Measurements from ENCODE around the gene ATP5F1B. TPM values are rescaled to one million over a fixed set of nuclear protein-coding genes. Genes with fewer than 3 reads are reported as not detected.

Gene ATP5F1B
- polyA plus RNA-seq, 2 donors = 222 to 636 TPM

DNA sequence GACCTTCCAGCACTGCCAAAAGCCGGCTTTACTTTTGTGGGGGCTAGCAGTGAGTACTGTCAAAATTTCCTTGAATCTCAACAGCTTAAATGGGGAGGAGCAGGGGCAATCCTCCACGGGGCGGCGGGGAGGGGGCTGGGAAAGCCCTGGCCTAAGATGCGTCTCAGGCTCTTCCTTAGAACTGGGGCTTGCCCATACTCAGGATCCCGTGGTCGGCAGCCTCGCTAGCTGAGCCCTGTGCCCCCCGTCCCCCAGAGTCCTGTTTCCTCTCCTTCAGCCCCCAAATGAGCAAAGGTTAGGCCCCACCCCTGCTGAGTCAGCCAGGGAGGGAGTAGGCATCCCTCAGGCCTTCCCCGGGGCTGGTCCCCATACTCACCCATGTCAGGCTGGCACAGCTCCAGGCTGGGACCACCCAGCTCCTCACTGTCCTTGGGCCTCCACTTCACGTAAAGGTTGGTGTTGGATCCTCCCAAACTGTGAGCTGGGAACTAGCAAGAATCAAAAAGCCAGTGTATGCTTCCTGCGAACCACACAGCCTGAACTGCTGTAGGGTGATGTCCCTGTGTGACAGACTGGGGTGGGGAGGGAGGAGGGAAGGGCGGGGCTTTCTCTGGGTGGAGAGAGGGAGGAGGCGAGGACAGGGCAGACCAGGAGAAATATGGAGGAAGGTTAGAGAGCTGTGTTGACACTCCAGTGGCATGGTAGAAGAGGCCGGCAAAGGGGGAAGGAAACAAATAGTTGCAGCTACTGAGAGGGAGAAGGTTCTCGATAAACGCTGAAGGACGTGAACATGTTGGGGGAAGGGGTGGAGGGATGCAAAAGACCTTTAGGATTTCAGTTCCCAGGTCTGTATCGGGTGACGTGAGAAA lies 9.7 kb downstream of the ATP5F1B start:
- Histone ChIP-seq H3K36me3 (ENCODE audit: control insufficient read depth in 2 of 2, insufficient read depth in 2 of 2, low read length in 1 of 2) (peaks cover 6 to 10% of the 10 kb centered on the region in 2 donors), H3K4me1 (ENCODE audit: control insufficient read depth in 2 of 2, insufficient read depth in 2 of 2, low read length in 1 of 2) (peaks cover 0 to 12% of the 10 kb centered on the region in 2 donors), H3K4me3 (ENCODE audit: low read depth in 1 of 2, low read length in 2 of 2) (peak overlapping the region; percentile 76 to 83), H3K27ac (ENCODE audit: low read depth in 2 of 2, low read length in 1 of 2) (peak overlapping the region; percentile 97 to 100), H3K9me3 (ENCODE audit: control insufficient read depth in 2 of 2, insufficient read depth in 1 of 2, low read depth in 1 of 2, low read length in 1 of 2) (no peaks in the 10 kb centered on the region), H3K27me3 (ENCODE audit: control insufficient read depth in 1 of 2, insufficient read depth in 2 of 2, low read length in 2 of 2) (no peaks in the 10 kb centered on the region)
- WGBS, 2 donors = 0 to 1% methylated on average over 20 of the region's 20 CpGs

DNA sequence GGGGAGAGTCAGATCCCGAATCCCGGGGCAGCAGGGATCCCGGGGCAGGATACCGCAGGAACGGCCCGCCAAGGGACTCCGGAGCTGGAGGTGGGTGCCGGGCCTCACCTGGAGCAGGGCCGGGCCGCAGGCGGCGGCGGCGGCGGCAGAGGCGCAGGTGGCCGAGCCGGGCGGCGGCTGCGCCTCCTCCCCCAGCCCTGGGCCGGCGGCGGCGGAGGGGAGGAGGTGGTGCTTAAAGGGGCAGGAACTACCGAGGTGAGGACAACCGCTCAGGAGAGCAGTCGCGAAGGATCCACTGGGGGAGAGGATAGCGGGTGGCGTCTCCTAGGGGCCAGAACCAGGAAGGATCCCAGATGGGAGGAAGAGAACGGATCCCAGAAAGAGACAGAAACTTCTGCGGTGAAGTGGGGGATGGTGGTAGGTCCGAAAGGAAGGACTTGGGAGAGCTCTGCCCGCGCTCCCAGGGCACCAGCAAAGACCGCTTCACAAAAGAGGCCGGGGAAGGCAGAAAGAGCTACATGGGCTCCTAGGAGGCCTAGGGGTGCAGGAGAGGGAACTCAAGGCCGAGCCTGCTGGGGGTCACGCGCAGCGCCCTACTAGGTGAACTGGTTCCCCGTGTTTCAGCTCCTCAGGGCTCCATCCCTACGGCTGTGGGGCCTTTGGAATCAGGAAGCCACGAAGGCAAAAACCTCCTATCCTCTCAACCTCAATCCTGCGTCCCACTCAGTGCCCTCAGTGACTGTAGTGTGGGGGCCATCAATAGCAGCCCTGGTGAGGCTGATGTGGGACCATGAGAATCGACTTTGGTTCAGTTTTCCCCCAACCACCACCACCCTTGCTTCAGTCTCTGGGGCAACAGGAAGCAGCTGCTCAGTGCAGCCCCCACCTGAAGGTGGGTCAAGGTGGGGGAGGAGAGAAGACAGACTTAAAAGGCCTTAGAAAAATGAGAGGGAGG lies 10.7 kb downstream of the ATP5F1B start:
- peaks cover 2 to 17% of the 10 kb centered on the region in 2 donors for H3K4me1 ChIP-seq (ENCODE audit: control insufficient read depth in 2 of 2, insufficient read depth in 2 of 2, low read length in 1 of 2)
- H3K36me3 ChIP-seq (ENCODE audit: control insufficient read depth in 2 of 2, insufficient read depth in 2 of 2, low read length in 1 of 2) = peaks cover 6 to 10% of the 10 kb centered on the region in 2 donors
- H3K27me3 ChIP-seq (ENCODE audit: control insufficient read depth in 1 of 2, insufficient read depth in 2 of 2, low read length in 2 of 2) = no peaks in the 10 kb centered on the region
- 1% methylated on average over 41 to 47 of the region's 47 CpGs for WGBS, 2 donors
- peak overlapping the region; percentile 97 to 100 for H3K27ac ChIP-seq (ENCODE audit: low read depth in 2 of 2, low read length in 1 of 2)
- no peaks in the 10 kb centered on the region for H3K9me3 ChIP-seq (ENCODE audit: control insufficient read depth in 2 of 2, insufficient read depth in 1 of 2, low read depth in 1 of 2, low read length in 1 of 2)
- peak overlapping the region; percentile 76 to 83 for H3K4me3 ChIP-seq (ENCODE audit: low read depth in 1 of 2, low read length in 2 of 2)

DNA sequence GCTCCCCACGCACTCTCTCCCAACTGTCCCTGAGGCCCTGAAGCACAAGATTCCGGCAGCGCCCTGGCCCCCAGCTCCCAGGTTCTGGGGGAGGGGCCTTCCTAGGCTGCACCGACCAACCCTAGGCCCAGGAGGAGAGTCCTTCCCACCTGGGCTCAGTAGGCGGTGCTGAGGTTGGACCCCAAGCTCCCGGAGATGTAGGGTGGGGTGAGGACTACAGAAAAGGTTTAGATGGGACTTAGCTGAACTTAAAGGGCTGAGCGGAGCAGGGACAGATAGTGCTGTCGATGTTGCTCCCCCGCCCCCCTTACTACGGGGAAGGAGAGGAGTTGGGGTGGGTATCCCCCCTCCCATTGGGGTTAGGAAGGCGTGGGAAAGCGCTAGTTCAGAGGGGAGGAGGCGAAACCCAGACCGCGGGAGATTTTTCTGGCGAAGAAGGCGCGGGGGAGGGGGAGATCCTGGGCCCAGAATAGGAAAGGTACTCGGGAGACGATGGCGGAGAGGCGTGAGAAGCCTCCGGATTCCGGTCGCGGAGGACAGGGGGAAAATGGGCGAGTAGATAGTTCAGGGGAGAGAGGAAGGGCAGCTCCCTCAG lies 11.4 kb downstream of the ATP5F1B start:
- Histone ChIP-seq H3K27me3 (ENCODE audit: control insufficient read depth in 1 of 2, insufficient read depth in 2 of 2, low read length in 2 of 2) (no peaks in the 10 kb centered on the region), H3K27ac (ENCODE audit: low read depth in 2 of 2, low read length in 1 of 2) (peak overlapping the region; percentile 97 to 100), H3K9me3 (ENCODE audit: control insufficient read depth in 2 of 2, insufficient read depth in 1 of 2, low read depth in 1 of 2, low read length in 1 of 2) (no peaks in the 10 kb centered on the region), H3K36me3 (ENCODE audit: control insufficient read depth in 2 of 2, insufficient read depth in 2 of 2, low read length in 1 of 2) (peaks cover 6 to 7% of the 10 kb centered on the region in 2 donors), H3K4me1 (ENCODE audit: control insufficient read depth in 2 of 2, insufficient read depth in 2 of 2, low read length in 1 of 2) (peaks cover 2 to 17% of the 10 kb centered on the region in 2 donors), H3K4me3 (ENCODE audit: low read depth in 1 of 2, low read length in 2 of 2) (peak overlapping the region; percentile 76 to 83)
- 2 to 3% methylated on average over 27 of the region's 27 CpGs for WGBS, 2 donors

DNA sequence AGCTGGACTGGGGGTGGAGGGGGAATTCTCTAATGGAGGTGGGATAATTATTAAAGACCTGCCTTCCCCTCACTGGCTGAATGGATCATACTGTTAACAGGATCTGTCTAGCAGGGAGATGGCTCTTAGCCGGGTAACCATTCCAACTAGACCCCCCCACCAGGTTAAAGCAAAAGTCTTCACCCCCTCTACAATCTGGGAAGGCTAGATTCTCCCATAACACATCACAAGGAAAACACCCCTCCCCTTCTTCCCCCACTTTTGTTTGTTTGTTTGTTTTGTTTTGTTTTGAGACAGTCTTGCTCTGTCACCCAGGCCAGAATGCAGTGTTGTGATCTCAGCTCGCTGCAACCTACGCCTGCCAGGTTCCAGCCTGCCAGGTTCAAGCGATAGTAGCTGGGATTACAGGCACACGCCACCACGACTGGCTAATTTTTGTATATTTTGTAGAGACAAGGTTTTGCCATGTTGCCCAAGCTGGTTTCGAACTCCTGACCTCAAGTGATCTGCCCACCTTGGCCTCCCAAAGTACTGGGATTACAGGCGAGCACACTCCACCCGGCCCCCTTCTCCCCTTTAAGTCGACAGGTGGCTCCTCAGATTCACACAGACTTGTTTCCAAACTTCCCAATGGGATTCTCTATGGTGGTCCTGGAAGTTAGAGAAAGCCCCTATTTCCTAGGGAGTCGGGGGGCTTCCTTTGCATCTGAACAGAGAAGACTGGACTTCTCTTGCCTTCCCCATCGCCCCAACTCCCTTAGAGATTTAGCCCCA lies 12.1 kb downstream of the ATP5F1B start:
- peaks cover 2 to 17% of the 10 kb centered on the region in 2 donors for H3K4me1 ChIP-seq (ENCODE audit: control insufficient read depth in 2 of 2, insufficient read depth in 2 of 2, low read length in 1 of 2)
- H3K4me3 ChIP-seq (ENCODE audit: low read depth in 1 of 2, low read length in 2 of 2) = peak overlapping the region; percentile 76 to 83
- WGBS, 2 donors = 32 to 33% methylated on average over 12 of the region's 12 CpGs
- H3K9me3 ChIP-seq (ENCODE audit: control insufficient read depth in 2 of 2, insufficient read depth in 1 of 2, low read depth in 1 of 2, low read length in 1 of 2) = no peaks in the 10 kb centered on the region
- H3K36me3 ChIP-seq (ENCODE audit: control insufficient read depth in 2 of 2, insufficient read depth in 2 of 2, low read length in 1 of 2) = peaks cover 2 to 6% of the 10 kb centered on the region in 2 donors
- H3K27me3 ChIP-seq (ENCODE audit: control insufficient read depth in 1 of 2, insufficient read depth in 2 of 2, low read length in 2 of 2) = no peaks in the 10 kb centered on the region
- H3K27ac ChIP-seq (ENCODE audit: low read depth in 2 of 2, low read length in 1 of 2) = peak overlapping the region; percentile 97 to 100

DNA sequence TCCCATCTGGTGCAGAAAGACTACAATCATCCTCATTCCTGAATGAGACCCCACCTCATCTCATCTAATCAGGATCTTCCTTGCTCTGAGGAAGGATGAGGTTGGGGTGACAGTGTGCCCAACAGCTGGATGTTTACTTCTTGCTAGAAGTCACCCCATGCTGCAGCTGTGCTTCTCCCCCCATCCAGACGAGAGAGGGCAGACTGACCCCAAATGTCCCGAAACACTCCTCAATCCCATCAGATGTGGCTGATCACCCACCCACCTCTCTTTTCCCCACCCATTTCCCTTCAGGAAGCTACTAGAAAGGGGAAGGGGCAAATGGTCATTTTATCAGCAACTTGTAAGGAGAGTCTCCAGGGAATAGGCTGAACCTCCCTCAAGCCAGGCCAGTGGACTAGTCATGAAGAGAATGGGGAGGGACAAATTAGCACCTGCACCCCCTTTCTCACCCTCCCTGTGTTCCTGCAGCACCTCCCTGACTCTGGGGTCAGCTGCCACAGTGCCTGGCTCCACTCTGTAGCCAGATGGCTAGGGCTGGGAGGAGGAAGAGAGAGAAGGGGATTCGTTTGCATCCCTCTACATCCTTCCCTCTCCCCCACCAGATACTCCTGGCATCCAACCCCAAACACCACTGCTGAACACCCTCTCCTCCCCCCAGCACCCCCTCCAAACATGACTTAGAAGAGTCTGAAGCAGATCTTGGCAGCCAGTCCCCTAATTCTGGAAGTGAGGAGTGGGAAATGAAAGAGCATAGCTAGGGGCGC lies 12.9 kb downstream of the ATP5F1B start:
- peaks cover 2% of the 10 kb centered on the region in 2 donors for H3K36me3 ChIP-seq (ENCODE audit: control insufficient read depth in 2 of 2, insufficient read depth in 2 of 2, low read length in 1 of 2)
- H3K9me3 ChIP-seq (ENCODE audit: control insufficient read depth in 2 of 2, insufficient read depth in 1 of 2, low read depth in 1 of 2, low read length in 1 of 2) = no peaks in the 10 kb centered on the region
- H3K27ac ChIP-seq (ENCODE audit: low read depth in 2 of 2, low read length in 1 of 2) = peak overlapping the region; percentile 81 to 100
- H3K4me3 ChIP-seq (ENCODE audit: low read depth in 1 of 2, low read length in 2 of 2) = peak overlapping the region; percentile 22 to 76
- peaks cover 2 to 17% of the 10 kb centered on the region in 2 donors for H3K4me1 ChIP-seq (ENCODE audit: control insufficient read depth in 2 of 2, insufficient read depth in 2 of 2, low read length in 1 of 2)
- WGBS, 2 donors = 48 to 50% methylated on average over 4 of the region's 4 CpGs
- H3K27me3 ChIP-seq (ENCODE audit: control insufficient read depth in 1 of 2, insufficient read depth in 2 of 2, low read length in 2 of 2) = no peaks in the 10 kb centered on the region

DNA sequence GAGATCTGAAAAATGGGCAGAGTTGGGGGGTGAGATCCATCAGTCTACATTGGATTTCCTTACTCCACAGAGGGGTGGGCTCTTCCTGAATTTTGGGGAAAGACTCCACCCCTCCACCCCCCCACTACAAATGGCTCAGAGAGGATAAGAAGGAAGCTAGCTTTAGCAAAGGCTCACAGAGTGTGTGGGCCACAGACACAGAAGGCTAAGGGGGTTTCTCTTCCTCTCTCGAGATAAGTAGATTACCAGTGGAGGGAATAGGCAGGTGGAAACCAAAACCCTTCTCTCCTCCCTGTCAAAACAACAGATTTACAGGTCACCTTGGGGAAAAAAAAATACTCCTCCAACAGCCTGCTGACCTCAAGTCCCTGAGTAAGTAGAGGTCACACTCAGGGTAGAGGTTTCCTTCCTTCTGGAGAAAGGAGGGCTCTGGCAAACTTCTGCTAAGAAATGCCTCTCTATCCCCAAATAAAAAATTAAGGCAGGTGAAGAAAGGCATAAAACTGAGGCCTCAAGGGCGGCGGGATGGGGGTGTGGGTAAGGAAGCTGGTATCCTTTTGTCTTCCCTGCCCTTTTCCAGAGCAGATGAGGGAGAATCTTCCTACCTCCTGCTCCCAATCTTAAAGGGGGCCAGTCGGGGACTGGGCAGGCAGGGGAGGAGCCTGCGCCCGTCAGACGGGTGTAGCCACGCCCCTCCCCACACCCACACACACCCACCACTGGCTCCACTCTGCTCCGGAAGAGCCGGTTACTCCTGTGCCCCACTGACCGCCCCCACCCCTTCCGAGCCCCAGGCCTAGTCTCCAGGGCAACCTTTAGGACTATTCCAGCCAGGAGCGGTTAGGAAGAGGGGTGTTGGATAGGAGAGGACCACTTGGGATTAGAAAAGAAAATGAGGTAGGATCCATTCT lies 13.7 kb downstream of the ATP5F1B start:
- Histone ChIP-seq H3K27me3 (ENCODE audit: control insufficient read depth in 1 of 2, insufficient read depth in 2 of 2, low read length in 2 of 2) (no peaks in the 10 kb centered on the region), H3K27ac (ENCODE audit: low read depth in 2 of 2, low read length in 1 of 2) (peak overlapping the region; percentile 81 to 100), H3K4me1 (ENCODE audit: control insufficient read depth in 2 of 2, insufficient read depth in 2 of 2, low read length in 1 of 2) (peaks cover 2 to 17% of the 10 kb centered on the region in 2 donors), H3K9me3 (ENCODE audit: control insufficient read depth in 2 of 2, insufficient read depth in 1 of 2, low read depth in 1 of 2, low read length in 1 of 2) (no peaks in the 10 kb centered on the region), H3K4me3 (ENCODE audit: low read depth in 1 of 2, low read length in 2 of 2) (peak overlapping the region; percentile 22 to 27), H3K36me3 (ENCODE audit: control insufficient read depth in 2 of 2, insufficient read depth in 2 of 2, low read length in 1 of 2) (no peaks in the 10 kb centered on the region)
- 5 to 6% methylated on average over 12 to 13 of the region's 13 CpGs for WGBS, 2 donors

DNA sequence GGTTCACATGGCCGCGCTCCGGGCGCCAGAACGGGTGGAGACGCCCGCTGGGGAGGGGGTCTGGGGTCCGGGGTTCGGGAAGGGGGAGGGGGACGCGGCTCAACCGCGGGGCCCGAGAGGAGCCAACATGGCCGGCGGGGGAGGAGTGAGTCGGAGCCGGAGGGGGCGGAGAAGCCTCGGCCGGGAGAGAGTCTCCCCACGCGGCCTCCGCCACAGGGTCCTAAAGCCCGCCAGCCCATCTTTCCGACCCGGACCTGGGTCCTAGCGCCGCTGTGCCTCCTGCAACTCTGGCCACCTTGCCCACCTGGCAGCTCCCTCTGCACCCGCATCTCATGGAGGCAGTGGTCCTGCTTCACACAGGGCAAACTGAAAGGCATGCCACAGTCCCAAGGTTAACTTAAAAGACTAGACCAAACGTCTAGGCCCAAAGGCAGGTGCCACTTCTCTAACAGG lies 15.6 kb downstream of the ATP5F1B start, which contains the start of gene BAZ2A:
Gene BAZ2A, minus strand, starts transcription at position 147 of the 453 bp plus-strand sequence. CDS start 12,796 bp downstream, outside the sequence.
- Histone ChIP-seq H3K27ac (ENCODE audit: low read depth in 2 of 2, low read length in 1 of 2) (peak within 1 kb of the TSS; percentile 84 to 86), H3K9me3 (ENCODE audit: control insufficient read depth in 2 of 2, insufficient read depth in 1 of 2, low read depth in 1 of 2, low read length in 1 of 2) (no peaks in the 10 kb centered on the region), H3K4me3 (ENCODE audit: low read depth in 1 of 2, low read length in 2 of 2) (peak within 1 kb of the TSS; percentile 70 to 93), H3K27me3 (ENCODE audit: control insufficient read depth in 1 of 2, insufficient read depth in 2 of 2, low read length in 2 of 2) (no peaks in the 10 kb centered on the region), H3K4me1 (ENCODE audit: control insufficient read depth in 2 of 2, insufficient read depth in 2 of 2, low read length in 1 of 2) (peaks cover 2 to 17% of the 10 kb centered on the region in 2 donors), H3K36me3 (ENCODE audit: control insufficient read depth in 2 of 2, insufficient read depth in 2 of 2, low read length in 1 of 2) (no peaks in the 10 kb centered on the region)
- 1 to 2% methylated on average over 19 to 31 of the region's 31 CpGs for WGBS, 2 donors

Data from esophagus (tissue), 2 donors.